Left cardiac atrium (tissue), 4 donors: ENCODE results near the gene DHRS4L2. TPM values are rescaled to one million over a fixed set of nuclear protein-coding genes. Genes with fewer than 3 reads are reported as not detected.
"Not testable (repeated sequence)": the region's sequence is repeated elsewhere in the genome, so short reads cannot be mapped to it uniquely, and the experiment has no call there.

Experiments
- ATAC-seq, 2 donors: fragments of 200-7000 bp; cut with Tn5 transposase; one replicate each; pipeline ENCODE4 v1.9.1; 2020; ENCODE audit warnings: mild to moderate bottlenecking in 2 of 2, moderate library complexity in 2 of 2
- DNase-seq: peaks from one replicate; pipeline ENCODE4 v3.0.0-alpha.2; 2020
- intact Hi-C, 2 donors: fragments of 100-400 bp; cut with DNase I; formaldehyde crosslinking; loops; one replicate each; pipeline versions ENCODE4 v1.14.1 to v1.15.1; 2022 to 2023
- long read RNA-seq: library from polyadenylated mRNA; unstranded; transcript quantifications from one replicate; pipeline ENCODE4 v2.0.0, GENCODE V29; 2021
- total RNA-seq, 2 donors: library from RNA; stranded (reverse); fragmentation: NEBNext Ultra II Directional; extraction: Animal tissue kit (Norgen Biotek cat#: 25700); gene quantifications; one replicate each; pipeline ENCODE4 v1.2.1, GENCODE V29; 2021
- donor health status: DM: no; HTN: yes; CAD: no.
- donor health status: DM: no; HTN: yes; CAD: no; lungs with severe emphysema.
- donor health status: DM: yes; HTN: yes; CAD: no.
- donor health status: Dilated cardiomyopathy.

Gene DHRS4L2
- 10 to 100 TPM; 11.8 to 18.9 TPM for total RNA-seq
- long read RNA-seq, partial matches to known transcripts = 0 of 6 reads
- long read RNA-seq, other reads (novel, unspliced or antisense) = 3 of 6 reads

GRCh38 chr14:23988607-23989363 is at the start of gene DHRS4L2:
DHRS4L2 (plus strand) TSS chr14:23988929; CDS start chr14:23988948, 19 bp downstream.
- intact Hi-C loops = not testable (repeated sequence)
- peak; percentile 97 for ATAC-seq
- DNase-seq = peak; percentile 90

DNA sequence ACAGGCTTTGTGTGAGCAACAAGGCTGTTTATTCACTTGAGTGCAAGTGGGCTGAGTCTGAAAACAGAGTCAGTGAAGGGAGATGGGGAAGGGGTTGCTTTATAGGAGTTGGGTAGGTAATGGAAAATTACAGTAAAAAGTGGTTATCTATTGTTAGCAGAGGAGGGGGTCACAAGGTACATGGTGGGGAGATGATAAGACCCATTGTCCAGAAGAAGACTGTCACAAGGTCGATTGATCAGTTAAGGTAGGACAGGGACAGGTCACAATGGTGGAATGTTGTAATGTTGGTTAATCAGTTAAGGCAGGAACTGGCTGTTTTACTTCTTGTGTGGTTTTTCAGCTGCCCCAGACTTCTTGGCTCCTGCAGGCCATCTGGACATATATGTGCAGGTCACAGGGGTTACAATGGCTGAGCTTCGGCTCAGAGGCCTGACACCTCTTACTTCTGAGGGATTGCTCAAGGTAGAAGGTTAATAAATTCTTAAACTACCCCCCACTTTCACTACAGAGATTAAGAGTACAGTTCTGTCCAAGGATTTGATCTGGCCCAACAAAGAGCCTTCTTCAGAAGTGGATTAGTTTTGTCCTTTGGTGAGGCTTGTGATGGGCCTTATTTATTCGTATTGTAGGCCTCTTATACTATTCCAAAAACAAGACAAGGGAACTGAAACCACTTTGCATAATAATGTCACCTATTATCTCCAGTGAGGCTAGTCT is 49.0 kb upstream of the DHRS4L2 start:
- DNase-seq = no peak
- no peak for ATAC-seq
- intact Hi-C loops = no loop called here

GRCh38 chr14:23941230-23941629 is 47.5 kb upstream of the DHRS4L2 start:
- ATAC-seq (no peak), DNase-seq (no peak)
- intact Hi-C loops = no loop called here

- ATAC-seq (no peak), DNase-seq (no peak)
- intact Hi-C loops = no loop called here
These were observed 47.1 kb upstream of the DHRS4L2 start for GRCh38 chr14:23941669-23942068.

DNA sequence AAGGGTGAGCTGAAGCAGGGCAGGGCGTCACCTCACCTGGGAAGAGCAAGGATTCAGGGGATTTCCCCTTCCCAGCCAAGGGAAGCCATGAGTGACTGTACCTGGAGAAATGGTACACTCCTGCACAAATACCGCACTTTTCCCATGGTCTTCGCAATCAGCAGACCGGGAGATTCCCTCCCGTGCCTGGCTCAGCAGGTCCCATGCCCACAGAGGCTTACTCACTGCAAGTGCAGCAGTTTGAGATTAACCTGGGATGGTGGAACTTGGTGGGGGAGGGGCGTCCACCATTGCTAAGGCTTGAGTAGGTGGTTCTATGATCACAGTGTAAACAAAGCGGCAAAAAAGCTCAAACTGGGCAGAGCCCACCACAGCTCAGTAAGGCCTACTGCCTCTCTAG is 46.1 kb upstream of the DHRS4L2 start:
- DNase-seq (no peak), ATAC-seq (no peak)
- intact Hi-C loops = no loop called here

DNA sequence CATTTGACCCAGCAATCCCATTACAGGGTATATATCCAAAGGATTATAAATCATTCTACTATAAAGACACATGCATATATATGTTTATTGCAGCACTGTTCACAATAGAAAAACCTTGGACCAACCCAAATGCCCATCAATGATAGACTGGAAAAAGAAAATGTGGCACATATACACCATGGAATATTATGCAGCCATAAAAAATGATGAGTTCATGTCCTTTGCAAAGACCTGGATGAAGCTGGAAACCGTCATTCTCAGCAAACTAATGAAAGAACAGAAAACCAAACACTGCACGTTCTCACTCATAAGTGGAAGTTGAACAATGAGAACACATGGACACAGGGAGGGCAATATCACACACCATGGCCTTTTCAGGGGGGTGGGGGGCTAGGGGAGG is 39.7 kb upstream of the DHRS4L2 start:
- DNase-seq, ATAC-seq, intact Hi-C loops: not testable (repeated sequence)

GRCh38 chr14:23950411-23951135 is 38.2 kb upstream of the DHRS4L2 start:
- intact Hi-C loops = no loop called here
- ATAC-seq (no peak), DNase-seq (no peak)

DNA sequence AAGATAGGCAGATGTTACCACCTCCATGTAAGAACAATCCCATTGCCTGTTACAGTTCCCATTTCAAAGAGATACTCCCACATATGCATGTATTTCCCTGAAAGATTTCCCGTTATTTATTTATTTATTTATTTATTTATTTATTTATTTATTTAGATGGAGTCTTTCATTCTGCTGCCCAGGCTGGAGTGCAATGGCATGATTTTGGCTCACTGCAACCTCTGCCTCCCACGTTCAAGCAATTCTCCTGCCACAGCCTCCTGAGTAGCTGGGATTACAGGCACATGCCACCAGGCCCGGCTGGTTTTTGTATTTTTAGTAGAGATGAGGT is 37.6 kb upstream of the DHRS4L2 start:
- intact Hi-C loops, DNase-seq, ATAC-seq: not testable (repeated sequence)

GRCh38 chr14:23951590-23952201 is 37.0 kb upstream of the DHRS4L2 start:
- intact Hi-C loops = no loop called here
- no peak for DNase-seq
- no peak for ATAC-seq

DNA sequence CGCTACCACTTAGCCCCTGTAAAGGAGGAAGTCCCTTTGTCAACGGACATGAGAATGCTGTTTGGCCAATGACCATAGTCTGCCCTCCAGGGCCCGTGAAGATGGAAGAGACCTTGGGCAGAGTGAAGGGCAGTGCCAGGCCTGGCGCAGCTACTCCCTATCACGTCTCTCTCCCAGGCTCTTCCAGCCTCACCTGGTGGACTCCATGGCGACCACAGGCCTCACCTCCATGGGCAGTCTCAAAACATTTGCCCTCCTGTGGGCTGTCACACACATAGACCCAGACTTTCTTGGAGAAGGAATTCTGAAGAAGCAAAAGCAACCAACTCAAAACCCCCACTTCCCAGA is 35.6 kb upstream of the DHRS4L2 start:
- intact Hi-C loops, DNase-seq: not testable (repeated sequence)
- ATAC-seq = peak in 1 of 2 donors; percentile 18

- DNase-seq (peak; percentile 88), ATAC-seq (peak; percentile 98 to 99)
- intact Hi-C loops = no loop called here
These were observed 35.1 kb upstream of the DHRS4L2 start, which contains the start of gene DHRS4 for GRCh38 chr14:23953464-23954278. DHRS4 (plus strand) TSS chr14:23953770; CDS start chr14:23953789, 19 bp downstream.

DNA sequence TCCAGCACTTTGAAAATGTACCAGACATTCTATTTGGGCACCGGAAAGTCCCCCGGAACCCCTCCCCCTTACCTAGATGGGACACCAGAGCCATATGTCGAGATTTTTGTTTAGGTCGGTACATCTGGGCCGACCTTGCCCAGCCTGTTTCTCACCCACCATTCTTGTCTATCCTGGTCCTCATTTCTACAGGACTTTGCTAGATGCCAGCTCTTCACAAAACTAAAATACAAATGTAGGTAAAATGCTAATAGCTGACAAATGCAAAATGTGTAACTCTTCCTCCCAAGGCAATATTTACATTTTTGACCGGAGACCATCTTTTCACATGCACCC is 34.5 kb upstream of the DHRS4L2 start:
- DNase-seq, ATAC-seq, intact Hi-C loops: not testable (repeated sequence)

- ATAC-seq, intact Hi-C loops: not testable (repeated sequence)
These were observed 33.8 kb upstream of the DHRS4L2 start for GRCh38 chr14:23954965-23955364.

DNA sequence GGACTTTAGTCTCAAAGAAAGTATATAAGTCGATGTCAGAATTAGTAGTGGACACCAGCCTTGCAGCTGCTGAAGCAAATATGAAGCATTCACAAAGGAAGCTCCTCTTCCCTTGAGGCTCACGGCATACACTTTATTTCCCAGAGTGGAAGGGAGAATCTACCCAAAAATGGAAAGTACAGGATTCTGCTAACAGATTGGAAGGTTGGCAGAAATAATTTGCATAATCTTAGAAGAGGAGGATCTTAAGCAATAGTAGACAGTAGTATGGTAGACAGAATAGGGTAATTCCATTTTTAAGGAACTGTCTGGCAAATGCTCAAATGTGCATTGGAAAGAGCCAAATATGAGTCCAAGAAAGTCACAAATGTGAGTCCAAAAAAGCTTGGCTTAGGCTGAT is 32.9 kb upstream of the DHRS4L2 start:
- not testable (repeated sequence) for ATAC-seq

More at GRCh38 chr14:23954965-23955364, 33.8 kb upstream of the DHRS4L2 start:
- DNase-seq = peak; percentile 25

GRCh38 chr14:23957913-23958569 is 30.7 kb upstream of the DHRS4L2 start:
- DNase-seq, ATAC-seq, intact Hi-C loops: not testable (repeated sequence)

More for the DNA sequence above, 32.9 kb upstream of the DHRS4L2 start:
- intact Hi-C loops, DNase-seq: not testable (repeated sequence)

DNA sequence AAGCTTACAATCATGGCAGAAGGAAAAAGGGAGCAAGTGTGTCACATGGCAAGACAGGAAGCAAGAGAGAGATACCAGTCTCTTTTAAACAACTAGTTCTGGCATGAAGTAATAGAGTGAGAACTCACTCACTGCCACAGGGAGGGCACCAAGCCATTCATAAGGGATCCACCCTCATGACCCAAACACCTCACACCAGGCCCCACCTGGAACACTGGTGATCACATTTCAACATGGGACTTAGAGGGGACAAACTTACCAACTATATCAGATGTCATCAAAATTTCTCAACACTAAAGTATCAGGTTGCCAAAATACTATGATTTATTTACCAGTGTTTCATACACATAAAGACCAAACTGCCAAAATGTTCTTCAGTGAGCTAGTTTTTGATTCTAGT is 27.8 kb upstream of the DHRS4L2 start:
- intact Hi-C loops, ATAC-seq, DNase-seq: not testable (repeated sequence)

DNA sequence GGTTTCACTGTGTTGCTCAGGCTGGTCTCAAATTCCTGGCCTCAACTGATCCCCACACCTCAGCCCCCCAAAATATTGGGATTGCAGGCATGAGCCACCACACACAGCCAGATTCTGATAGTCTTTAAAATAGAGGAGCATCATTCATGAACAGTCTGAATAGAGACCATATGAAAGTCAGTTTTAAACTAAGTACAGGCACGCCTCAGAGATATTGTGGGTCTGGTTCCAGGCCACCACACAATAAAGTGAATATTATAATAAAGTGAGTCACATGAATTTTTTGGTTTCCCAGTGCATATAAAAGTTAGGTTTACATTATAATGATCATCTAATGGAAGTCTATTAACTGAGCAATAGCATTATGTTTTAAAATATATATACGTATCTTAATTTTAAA is 27.0 kb upstream of the DHRS4L2 start:
- ATAC-seq, intact Hi-C loops, DNase-seq: not testable (repeated sequence)

DNA sequence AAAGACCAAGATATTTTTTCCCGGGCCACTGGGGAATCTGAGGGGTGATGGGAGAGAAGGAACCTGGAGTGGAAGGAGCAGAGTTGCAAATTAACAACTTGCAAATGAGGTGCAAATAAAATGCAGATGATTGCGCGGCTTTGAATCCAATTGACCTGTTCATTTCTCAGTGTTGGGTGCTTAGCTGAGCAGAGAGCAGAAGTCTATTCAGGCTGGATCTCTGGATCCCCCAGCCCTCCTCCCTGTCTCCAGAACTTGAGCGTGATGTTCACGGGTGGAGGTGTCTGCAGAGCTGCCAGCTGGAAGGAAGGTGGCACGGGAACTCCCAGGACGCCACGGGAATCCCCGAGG is 19.6 kb upstream of the DHRS4L2 start:
- DNase-seq, ATAC-seq, intact Hi-C loops: not testable (repeated sequence)
